Hepatocyte (in vitro differentiated cells): ENCODE measurements around the gene KCNS1.

ENCODE experiments used
- EZH2 ChIP-seq: fragments of 200-600 bp; sonication (generic); IDR thresholded peaks from 2 replicates; pipeline ENCODE4 v1.6.1; 2016; ENCODE audit warnings: antibody characterized with exemption, mild to moderate bottlenecking, borderline replicate concordance
- EZH2phosphoT487 ChIP-seq: fragments of 200-600 bp; sonication (generic); IDR thresholded peaks from one replicate; pipeline ENCODE4 v1.6.1; 2018; ENCODE audit warnings: antibody characterized with exemption, mild to moderate bottlenecking, low read depth, moderate library complexity; ENCODE audit not compliant: unreplicated experiment, severe bottlenecking
- TF ChIP-seq, protein P1 (sequence below): fragments of 200-600 bp; sonication (generic); IDR thresholded peaks from 2 replicates; pipeline ENCODE4 v1.5.1; 2016; ENCODE audit warnings: antibody characterized with exemption, mild to moderate bottlenecking; ENCODE audit not compliant: poor library complexity

DNA sequence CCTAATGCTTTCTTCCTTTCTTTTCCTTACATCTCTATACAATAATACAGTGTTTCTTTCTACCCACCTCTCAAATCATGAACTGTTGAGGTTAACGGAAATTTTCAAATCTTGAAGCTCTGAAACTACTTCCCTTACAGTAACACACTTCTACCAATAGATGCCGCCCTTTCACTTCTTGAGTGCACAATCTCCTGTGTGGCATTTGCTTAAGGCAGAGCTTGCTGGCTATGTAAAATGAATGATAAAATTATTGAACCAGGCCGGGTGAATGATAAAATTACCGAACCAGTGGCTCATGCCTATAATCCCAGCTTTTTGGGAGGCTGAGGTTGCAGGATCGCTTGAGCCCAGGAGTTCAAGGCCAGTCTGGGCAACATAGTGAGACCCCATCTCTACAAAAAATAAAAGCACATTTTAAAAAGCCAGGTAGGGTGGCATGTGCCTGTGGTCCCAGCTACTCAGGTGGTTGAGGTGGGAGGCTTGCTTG is 56.8 kb downstream of the KCNS1 start:
- TF ChIP-seq, protein P1, sequence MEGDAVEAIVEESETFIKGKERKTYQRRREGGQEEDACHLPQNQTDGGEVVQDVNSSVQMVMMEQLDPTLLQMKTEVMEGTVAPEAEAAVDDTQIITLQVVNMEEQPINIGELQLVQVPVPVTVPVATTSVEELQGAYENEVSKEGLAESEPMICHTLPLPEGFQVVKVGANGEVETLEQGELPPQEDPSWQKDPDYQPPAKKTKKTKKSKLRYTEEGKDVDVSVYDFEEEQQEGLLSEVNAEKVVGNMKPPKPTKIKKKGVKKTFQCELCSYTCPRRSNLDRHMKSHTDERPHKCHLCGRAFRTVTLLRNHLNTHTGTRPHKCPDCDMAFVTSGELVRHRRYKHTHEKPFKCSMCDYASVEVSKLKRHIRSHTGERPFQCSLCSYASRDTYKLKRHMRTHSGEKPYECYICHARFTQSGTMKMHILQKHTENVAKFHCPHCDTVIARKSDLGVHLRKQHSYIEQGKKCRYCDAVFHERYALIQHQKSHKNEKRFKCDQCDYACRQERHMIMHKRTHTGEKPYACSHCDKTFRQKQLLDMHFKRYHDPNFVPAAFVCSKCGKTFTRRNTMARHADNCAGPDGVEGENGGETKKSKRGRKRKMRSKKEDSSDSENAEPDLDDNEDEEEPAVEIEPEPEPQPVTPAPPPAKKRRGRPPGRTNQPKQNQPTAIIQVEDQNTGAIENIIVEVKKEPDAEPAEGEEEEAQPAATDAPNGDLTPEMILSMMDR = peak; percentile 97
- TF ChIP-seq EZH2 (no peak), EZH2phosphoT487 (no peak)
